Heart left ventricle (tissue), 13 donors: Measurements from ENCODE around the gene COL26A1.

Source experiments
- POLR2A ChIP-seq, 2 donors: fragments of 450-650 bp; IDR thresholded peaks; one replicate each; pipeline ENCODE4 v1.6.1; 2017; ENCODE audit warnings: antibody characterized with exemption in 2 of 2, mild to moderate bottlenecking in 2 of 2, moderate library complexity in 2 of 2
- TF ChIP-seq, protein P1 (sequence below), 12 donors: fragments of 200-600 bp; sonication (generic) in 4 of 12; IDR thresholded peaks; one replicate each; pipeline versions ENCODE4 v1.5.0 to v1.8.0; 2018 to 2022; ENCODE audit warnings: antibody characterized with exemption in 12 of 12, mild to moderate bottlenecking in 5 of 12
- donor health status: ischemic (EF 13 %, LVEDD 7.1; RV severe dilation, severe dysfunction).
- donor health status: DM: no; HTN: yes; CAD: no.
- donor health status: DM: no; HTN: no; CAD: no.
- donor health status: ischemic (EF 25% LVEDD 6.9; RV normal size, moderate dysfunction).
- donor health status: ischemic (EF 25% LVEDD 5.7; RV mildly dilated, moderate dysfunction).
- donor health status: ischemic (EF 35%, LVEDD 5.7; RV mildly dilated, moderate dysfunction).
- donor health status: nonischemic (EF 11% LVEDD 7.7; RV severe dilation, severe dysfunction).
- donor health status: DM: yes; HTN: yes; CAD: no.
- donor health status: PGD.
- donor health status: ischemic (EF 29% LVEDD 5.4; RV normal size, mild dysfunction).
- donor health status: nonischemic (EF 23%, LVEDD 6.1; RV moderate dilation, normal function).

DNA sequence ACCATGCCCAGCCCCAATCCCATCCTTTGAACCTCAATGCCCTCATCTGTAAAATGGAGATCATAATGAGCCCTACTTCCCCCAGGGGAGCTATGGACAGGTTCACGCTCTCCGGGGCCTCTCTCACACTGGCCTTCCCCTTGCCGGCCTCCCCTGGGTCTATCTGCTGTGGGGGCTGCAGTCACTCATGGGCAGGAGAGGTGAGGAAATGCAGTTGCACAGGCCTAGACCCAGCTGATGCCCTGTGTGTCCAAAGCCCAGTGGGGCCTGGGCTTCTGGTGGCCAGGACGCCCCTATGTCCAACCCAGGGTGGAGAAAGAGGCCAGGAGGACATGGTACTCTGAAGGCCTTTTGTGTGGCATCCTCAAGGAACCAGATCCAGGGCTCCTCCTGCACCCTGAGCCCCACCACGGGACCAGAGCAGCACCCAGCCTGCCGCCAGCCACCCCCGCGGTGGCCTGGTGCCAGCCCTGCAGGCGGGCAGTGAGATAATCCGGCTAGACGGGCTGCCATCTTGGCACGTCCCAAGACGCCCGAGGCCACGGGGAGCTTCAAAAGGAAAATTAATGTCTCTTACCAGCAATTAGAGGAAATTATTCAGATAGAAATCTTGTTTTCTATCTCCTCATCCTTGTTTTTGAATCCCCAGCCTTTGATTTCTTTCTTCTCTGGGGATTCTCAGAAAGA is 227.4 kb downstream of the COL26A1 start:
- TF ChIP-seq, protein P1, sequence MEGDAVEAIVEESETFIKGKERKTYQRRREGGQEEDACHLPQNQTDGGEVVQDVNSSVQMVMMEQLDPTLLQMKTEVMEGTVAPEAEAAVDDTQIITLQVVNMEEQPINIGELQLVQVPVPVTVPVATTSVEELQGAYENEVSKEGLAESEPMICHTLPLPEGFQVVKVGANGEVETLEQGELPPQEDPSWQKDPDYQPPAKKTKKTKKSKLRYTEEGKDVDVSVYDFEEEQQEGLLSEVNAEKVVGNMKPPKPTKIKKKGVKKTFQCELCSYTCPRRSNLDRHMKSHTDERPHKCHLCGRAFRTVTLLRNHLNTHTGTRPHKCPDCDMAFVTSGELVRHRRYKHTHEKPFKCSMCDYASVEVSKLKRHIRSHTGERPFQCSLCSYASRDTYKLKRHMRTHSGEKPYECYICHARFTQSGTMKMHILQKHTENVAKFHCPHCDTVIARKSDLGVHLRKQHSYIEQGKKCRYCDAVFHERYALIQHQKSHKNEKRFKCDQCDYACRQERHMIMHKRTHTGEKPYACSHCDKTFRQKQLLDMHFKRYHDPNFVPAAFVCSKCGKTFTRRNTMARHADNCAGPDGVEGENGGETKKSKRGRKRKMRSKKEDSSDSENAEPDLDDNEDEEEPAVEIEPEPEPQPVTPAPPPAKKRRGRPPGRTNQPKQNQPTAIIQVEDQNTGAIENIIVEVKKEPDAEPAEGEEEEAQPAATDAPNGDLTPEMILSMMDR (IDR thresholded peaks at IDR 0.05) = no peak
- TF ChIP-seq POLR2A (IDR thresholded peaks at IDR 0.05) = no peak
